ENCODE measurements around the gene RABGEF1.

DNA sequence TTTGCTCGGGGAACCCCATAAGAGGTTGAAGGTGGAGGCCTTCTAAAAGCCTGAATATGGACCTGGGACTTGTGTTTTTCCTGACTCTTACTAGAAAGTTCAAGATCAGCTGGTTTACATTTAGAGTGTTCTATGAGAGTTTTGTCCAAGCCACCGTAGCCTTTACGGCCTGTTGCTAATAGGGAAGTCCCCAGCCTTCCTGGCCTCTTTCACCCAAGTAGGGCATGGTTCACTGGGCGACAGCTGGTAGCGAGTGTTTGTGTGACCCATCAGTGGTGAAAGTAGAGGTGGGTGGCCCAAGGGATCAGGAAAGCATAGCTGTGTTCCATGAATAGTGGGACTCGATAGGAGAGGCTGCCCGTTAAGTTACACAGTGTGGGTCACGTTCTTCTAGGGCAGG, 60.1 kb downstream of the RABGEF1 start:
- TF ChIP-seq, protein P1, sequence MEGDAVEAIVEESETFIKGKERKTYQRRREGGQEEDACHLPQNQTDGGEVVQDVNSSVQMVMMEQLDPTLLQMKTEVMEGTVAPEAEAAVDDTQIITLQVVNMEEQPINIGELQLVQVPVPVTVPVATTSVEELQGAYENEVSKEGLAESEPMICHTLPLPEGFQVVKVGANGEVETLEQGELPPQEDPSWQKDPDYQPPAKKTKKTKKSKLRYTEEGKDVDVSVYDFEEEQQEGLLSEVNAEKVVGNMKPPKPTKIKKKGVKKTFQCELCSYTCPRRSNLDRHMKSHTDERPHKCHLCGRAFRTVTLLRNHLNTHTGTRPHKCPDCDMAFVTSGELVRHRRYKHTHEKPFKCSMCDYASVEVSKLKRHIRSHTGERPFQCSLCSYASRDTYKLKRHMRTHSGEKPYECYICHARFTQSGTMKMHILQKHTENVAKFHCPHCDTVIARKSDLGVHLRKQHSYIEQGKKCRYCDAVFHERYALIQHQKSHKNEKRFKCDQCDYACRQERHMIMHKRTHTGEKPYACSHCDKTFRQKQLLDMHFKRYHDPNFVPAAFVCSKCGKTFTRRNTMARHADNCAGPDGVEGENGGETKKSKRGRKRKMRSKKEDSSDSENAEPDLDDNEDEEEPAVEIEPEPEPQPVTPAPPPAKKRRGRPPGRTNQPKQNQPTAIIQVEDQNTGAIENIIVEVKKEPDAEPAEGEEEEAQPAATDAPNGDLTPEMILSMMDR (conservative IDR thresholded peaks at IDR 0.05), result no peak
- no peak for TF ChIP-seq ZFX (IDR thresholded peaks at IDR 0.05)
